GM19455 (cell line): ENCODE data around the gene CADPS.

ENCODE experiments used
- ATAC-seq: cut with Tn5 transposase; IDR thresholded peaks from one replicate; pipeline ENCODE4 v1.9.1; 2021; ENCODE audit not compliant: unreplicated experiment

CADPS gene

GRCh38 chr3:62874711-62875557 lies at the start of gene CADPS:
Gene CADPS, minus strand, starts transcription at chr3:62875416. Its CDS starts 387 bp downstream, at chr3:62875029.
- no peak for ATAC-seq

DNA sequence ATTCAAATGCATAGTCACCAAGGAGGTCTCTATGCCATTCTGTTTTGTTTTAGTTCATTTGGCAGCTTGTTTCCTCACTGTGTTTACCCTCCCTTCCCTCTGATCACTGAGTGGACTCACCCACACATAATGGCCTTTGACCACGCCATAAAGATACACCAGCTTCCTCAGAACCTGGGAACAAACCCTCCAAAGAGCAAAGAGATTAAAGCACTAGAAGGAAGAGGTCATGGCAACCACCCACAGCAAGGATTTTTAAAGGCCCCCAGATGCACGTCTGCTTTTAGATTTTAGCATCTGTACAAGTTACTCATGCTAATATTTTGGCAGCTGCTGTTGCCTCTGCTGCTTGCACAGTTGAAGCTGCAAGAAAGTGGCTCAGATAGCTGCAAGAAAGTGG lies 47.9 kb upstream of the CADPS start:
- ATAC-seq = no peak

DNA sequence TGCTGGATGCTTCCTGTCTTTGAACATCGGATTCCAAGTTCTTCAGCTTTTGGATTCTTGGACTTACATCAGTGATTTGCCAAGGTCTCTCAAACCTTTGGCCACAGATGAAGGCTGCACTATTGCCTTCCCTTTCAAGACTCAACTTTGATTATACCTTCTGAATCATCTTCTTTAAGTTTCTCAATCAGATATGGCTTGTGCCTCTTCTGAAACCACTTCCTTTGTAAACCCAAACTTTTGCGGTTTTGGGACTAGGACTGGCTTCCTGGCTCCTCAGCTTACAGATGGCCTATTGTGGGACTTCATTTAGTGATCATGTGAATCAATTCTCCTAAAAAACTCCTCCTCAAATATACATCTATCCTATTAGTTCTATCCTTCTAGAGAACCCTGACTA lies 47.1 kb upstream of the CADPS start:
- ATAC-seq = no peak

DNA sequence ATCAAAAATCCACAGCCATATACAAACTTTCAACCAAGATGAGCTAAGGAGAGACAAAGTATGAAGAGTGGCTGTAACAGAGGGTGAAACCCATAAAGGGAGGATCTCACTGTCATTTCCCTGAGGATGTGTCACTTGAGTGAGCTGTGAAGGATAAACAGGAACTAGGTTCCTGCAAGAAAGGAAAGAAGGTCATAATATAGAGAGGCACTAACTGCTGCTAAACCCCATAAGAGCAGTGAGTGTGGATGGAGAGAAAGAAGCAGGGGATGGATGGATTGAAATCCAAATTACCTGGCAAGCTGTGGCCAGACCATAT lies 45.2 kb upstream of the CADPS start:
- ATAC-seq = no peak

DNA sequence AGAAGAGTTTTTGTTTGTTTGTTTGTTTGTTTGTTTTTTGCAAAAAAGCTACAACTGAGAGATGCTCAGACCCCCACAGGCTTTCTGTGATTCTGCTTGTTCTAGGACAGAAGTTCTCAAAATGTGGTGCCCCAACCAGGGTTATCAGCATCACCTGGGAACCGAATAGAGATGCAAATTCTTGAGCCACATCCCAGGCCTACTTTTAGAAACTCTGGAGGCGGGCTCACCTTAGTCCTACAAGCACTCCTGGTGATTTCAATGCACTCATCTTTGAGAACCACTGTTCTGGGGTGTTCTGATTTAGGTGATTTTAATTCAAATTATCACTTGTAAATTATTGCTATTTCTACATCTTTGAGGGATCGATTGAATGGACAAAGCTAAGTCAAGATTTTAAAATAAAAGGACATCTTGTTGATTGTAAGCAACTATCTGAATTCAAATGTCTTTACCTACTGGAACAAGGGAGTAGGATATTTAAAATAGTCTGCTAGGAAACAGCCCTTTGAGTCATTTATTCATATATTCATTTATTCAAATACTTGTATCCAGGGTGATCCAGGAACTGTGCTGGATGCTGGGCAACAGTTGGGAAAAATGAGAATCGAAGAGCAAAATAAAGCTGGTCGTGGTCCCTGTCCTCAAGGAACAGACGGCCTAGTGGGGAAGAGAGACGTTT lies 44.7 kb upstream of the CADPS start:
- ATAC-seq = no peak

GRCh38 chr3:62918777-62919176 lies 43.6 kb upstream of the CADPS start:
- no peak for ATAC-seq

DNA sequence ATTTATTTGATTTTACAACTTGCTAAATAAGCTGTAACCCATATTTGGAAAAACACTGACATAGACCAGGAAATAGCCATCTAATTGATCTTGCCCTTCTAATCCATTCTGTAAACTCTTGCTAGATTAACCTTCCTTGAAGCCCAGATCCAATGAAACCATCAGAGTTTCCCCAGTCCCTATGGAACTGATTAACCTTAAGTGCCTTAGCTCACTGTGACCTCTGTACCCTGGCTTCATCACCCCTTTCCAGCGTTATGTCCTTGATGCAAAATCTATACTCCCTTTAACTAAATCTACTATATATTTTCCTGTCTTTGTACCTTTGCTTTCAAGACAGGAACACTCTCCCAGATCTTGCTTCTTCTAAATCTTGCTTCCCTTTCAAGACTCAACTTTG lies 42.9 kb upstream of the CADPS start:
- ATAC-seq = no peak

- no peak for ATAC-seq
These were observed 36.3 kb upstream of the CADPS start for GRCh38 chr3:62911526-62911925.

DNA sequence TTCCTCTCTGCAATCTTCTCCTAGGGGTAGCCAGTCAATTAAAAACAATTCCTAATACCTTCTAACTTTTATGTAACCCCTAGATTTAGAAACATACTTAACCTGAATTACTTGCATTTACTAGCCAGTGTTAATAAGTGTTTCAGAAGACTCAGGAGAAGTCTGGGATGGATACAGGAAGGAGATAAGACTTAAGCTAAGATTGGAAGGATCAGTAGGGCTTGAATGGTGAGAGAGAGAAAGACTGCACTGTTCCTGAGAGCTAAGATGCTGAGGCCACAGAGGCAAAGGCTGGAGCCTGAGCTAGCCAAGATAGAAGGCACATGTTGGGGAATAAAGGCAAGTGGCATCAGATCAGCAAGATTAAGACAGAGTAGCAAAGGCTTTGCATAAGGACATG lies 30.1 kb upstream of the CADPS start:
- ATAC-seq = no peak

- ATAC-seq = no peak
These were observed 23.6 kb upstream of the CADPS start for GRCh38 chr3:62898530-62899496.

DNA sequence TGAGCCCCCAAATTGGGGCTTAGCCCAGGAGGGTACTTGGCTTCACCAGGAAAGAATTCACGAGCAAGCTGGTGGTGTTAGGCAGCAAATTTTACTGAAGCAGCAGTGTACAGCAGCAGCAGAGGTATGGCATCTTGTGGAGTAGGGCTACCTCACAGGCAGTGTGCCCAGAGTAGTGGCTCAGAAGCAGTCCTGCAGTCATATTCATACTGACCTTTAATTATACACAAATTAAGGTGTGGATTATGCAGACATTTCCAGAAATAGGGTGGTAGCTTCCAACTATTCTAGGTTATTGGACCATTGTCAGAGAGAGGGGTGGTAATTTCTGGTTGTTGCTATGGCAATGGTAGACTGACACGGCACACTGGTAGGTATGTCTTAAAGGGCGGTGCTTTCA lies 20.7 kb upstream of the CADPS start:
- ATAC-seq = no peak

GRCh38 chr3:62892951-62893350 lies 17.7 kb upstream of the CADPS start:
- no peak for ATAC-seq

DNA sequence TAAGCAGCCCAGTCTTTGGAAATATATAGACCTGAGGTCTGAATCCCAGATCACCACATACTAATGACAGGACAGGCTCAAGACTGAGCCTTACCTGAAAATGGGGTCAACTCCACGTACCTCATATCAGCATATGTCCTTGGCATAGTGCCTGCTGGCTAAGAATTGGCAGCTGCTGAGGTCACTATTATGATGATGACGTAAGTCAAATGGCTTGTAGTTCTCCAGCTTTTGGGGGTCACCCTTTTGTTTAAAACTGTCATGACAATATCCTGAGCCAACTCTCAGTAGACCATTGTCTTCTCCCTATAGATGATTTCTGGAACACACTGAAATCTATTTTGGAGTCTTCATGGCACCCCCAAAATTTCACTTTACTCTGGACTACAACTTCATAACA lies 16.8 kb upstream of the CADPS start:
- no peak for ATAC-seq

GRCh38 chr3:62888778-62889177 lies 13.6 kb upstream of the CADPS start:
- no peak for ATAC-seq

DNA sequence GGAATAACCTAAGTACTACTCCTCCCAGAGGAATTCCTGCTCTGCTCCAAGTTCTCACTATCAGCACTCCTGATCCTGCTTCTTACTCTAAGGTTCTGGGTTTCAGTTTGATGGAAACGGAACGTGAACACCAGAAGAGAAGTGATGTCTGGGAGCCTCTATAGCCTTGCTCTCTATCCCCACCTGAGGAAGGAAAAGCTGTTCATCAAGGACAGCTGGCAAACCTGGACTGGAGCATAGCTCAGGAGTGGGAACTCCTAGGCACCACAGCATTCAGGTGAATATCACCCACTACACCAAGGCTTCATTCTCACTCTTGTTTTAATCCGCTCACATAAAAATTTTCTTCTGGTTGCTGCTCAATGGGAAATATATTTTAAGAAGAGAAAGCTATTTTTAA lies 13.0 kb upstream of the CADPS start:
- ATAC-seq = no peak

DNA sequence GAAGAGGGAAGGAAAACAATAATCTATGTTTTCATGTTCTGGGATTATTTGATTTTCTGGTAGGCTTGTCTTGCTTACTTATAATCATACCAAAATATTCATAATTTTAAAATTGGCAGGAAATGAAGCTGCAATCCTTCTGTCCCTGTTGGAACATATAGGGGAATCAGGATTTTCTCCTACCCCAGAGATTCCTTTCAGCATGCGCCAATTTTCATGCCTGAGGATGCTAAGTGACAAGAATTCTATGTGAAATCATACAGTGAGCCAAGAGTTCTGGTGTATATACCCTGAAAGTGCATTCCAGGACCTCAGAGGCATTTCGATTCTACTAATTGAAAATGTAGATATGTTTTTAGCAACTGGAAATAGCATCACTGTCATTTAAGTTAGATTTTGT lies 9.9 kb upstream of the CADPS start:
- no peak for ATAC-seq

- no peak for ATAC-seq
These were observed 9.1 kb upstream of the CADPS start for GRCh38 chr3:62884096-62884870.

GRCh38 chr3:62882676-62883200 lies 7.5 kb upstream of the CADPS start:
- ATAC-seq = no peak

GRCh38 chr3:62876064-62876463 lies 848 bp upstream of the CADPS start:
- ATAC-seq = no peak

DNA sequence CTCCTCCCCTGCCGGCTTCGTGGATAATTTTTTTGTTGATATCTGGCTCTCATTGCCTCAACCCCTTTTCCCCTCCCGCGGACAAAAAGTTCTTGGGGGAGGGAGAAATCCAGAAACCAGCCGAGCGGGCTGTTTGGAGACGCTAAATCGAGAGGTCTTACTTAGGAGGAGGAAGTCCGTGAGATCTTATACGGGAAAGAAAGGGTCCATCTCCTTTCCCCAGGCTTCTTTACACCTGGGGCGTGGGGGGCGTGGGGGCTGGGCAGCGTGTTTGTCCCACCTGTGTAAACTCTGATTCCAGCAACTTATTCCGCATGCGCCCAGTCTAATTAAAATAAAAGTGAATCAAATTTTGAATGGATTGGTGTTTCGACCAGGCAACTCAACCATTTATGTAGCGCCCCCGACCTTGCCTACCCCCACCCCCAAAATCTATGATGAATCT lies 364 bp upstream of the CADPS start:
- ATAC-seq = no peak
